Right lobe of liver (tissue), 6 donors: Measurements from ENCODE around the gene SCAMP2. TPM values are rescaled to one million over a fixed set of nuclear protein-coding genes. Genes with fewer than 3 reads are reported as not detected.

Experiments
- ATAC-seq, 4 donors: fragments of 200-7000 bp; cut with Tn5 transposase; one replicate each; pipeline ENCODE4 v1.9.1; 2020; ENCODE audit warnings: mild to moderate bottlenecking in 4 of 4, moderate library complexity in 4 of 4
- DNase-seq, 3 donors: peaks; one replicate each; pipeline ENCODE4 v3.0.0-alpha.2; 2020
- H3K27ac ChIP-seq, 3 donors: fragments of 200-600 bp; one replicate each; pipeline ENCODE4 v1.8.0; 2022
- H3K27me3 ChIP-seq, 2 donors: fragments of 200-600 bp; one replicate each; pipeline ENCODE4 v1.8.0; 2022
- H3K36me3 ChIP-seq, 4 donors: fragments of 200-600 bp; sonication (generic) in 1 of 4; one replicate each; pipeline versions ENCODE4 v1.5.1 to v1.8.0; 2017 to 2022; ENCODE audit warnings: control low read depth in 1 of 4
- H3K4me1 ChIP-seq, 4 donors: fragments of 200-600 bp; sonication (generic) in 1 of 4; one replicate each; pipeline versions ENCODE4 v1.5.1 to v1.8.0; 2017 to 2022; ENCODE audit warnings: control low read depth in 1 of 4
- H3K4me3 ChIP-seq, 3 donors: fragments of 200-600 bp; one replicate each; pipeline ENCODE4 v1.8.0; 2022
- H3K9me3 ChIP-seq, 4 donors: fragments of 200-600 bp; sonication (generic) in 1 of 4; one replicate each; pipeline versions ENCODE4 v1.5.1 to v1.8.0; 2017 to 2022; ENCODE audit warnings: control low read depth in 1 of 4
- CTCF ChIP-seq, 4 donors: fragments of 200-600 bp in 3 of 4; fragments of 450-650 bp in 1 of 4; IDR thresholded peaks; one replicate each; pipeline versions ENCODE4 v1.5.1 to v1.8.0; 2016 to 2022; ENCODE audit warnings: antibody characterized with exemption in 4 of 4, mild to moderate bottlenecking in 2 of 4
- POLR2A ChIP-seq: fragments of 450-650 bp; IDR thresholded peaks from one replicate; pipeline ENCODE4 v1.6.1; 2017; ENCODE audit warnings: antibody characterized with exemption, mild to moderate bottlenecking
- WGBS: methylation state at CpG from one replicate; pipeline ENCODE4 v1.1.6; 2018; ENCODE audit warnings: low coverage, low lambda C conversion rate; ENCODE audit not compliant: insufficient coverage; ENCODE audit errors: missing lambda C conversion rate; 5-methylcytosine and 5-hydroxymethylcytosine counted together
- intact Hi-C, 2 donors: fragments of 100-400 bp; cut with DNase I; formaldehyde crosslinking; loops; one replicate each; pipeline versions ENCODE4 v1.11.2 to v1.14.1; 2022
- total RNA-seq, 6 experiments: library from RNA; depleted of rRNA in 2 of 6; stranded (reverse); fragments of >200 nt in 2 of 6; fragmentation: NEBNext Ultra II Directional in 3 of 6; extraction: Animal tissue kit (Norgen Biotek cat#: 25700) in 3 of 6; gene quantifications; one replicate each; pipeline versions ENCODE4 v1.1.0 to v1.2.4, GENCODE V29; 2016 to 2023
- donor health status: DM: no; HTN: yes; CAD: no.
- donor health status: DM: no; HTN: no; CAD: no.
- donor health status: DM: no; HTN: no; CAD: no.
- donor health status: DM: no; HTN: yes; CAD: no.
- donor health status: DM: no; HTN: yes; CAD: no.

Gene SCAMP2
- total RNA-seq, 6 experiments from 2014 or later, result 33.9 to 45.9 (median 41.7) TPM

- Histone ChIP-seq H3K36me3 (peaks cover 0 to 17% (median 1%) of the 10 kb centered on the region in 4 donors), H3K9me3 (no peaks in the 10 kb centered on the region), H3K4me3 (peak overlapping the region; percentile 90 to 100 (median 95)), H3K27me3 (no peaks in the 10 kb centered on the region), H3K4me1 (peaks cover 0 to 23% (median 7%) of the 10 kb centered on the region in 4 donors), H3K27ac (peak overlapping the region; percentile 45 to 68 (median 65))
- WGBS, result 21% methylated on average over 16 of the region's 18 CpGs
- intact Hi-C loops, result no loop called here
- DNase-seq (no peak), ATAC-seq (no peak)
- TF ChIP-seq POLR2A (no peak), CTCF (IDR thresholded peaks at IDR 0.05) (no peak)
These were observed 29.7 kb downstream of the SCAMP2 start for GRCh38 chr15:74843445-74843828.

- Histone ChIP-seq H3K9me3 (no peaks in the 10 kb centered on the region), H3K27me3 (no peaks in the 10 kb centered on the region), H3K36me3 (peaks cover 0 to 14% (median 0%) of the 10 kb centered on the region in 4 donors), H3K4me3 (peak within 1 kb of the TSS; percentile 90 to 100 (median 95)), H3K4me1 (peaks cover 0 to 21% (median 6%) of the 10 kb centered on the region in 4 donors), H3K27ac (peak within 1 kb of the TSS; percentile 65 to 82 (median 70))
- TF ChIP-seq POLR2A (peak; percentile 76), CTCF (IDR thresholded peaks at IDR 0.05) (peak; percentile 64 to 92 (median 80))
- 1% methylated on average over 18 of the region's 84 CpGs for WGBS
- ATAC-seq (peak; percentile 90 to 97 (median 92)), DNase-seq (peak; percentile 90 to 93 (median 92))
- intact Hi-C loops, result no loop called here
These were observed 30.4 kb downstream of the SCAMP2 start, which contains the start of gene ULK3 for GRCh38 chr15:74842581-74843444. Gene ULK3, minus strand, starts transcription at chr15:74843156. Its CDS starts 51 bp downstream, at chr15:74843105.

GRCh38 chr15:74841891-74842373 is 31.2 kb downstream of the SCAMP2 start:
- DNase-seq (no peak), ATAC-seq (no peak)
- peaks cover 0 to 13% (median 0%) of the 10 kb centered on the region in 4 donors for H3K36me3 ChIP-seq
- peak overlapping the region; percentile 90 to 100 (median 95) for H3K4me3 ChIP-seq
- 100% methylated on average over 1 of the region's 14 CpGs for WGBS
- no peaks in the 10 kb centered on the region for H3K27me3 ChIP-seq
- peaks cover 0 to 13% (median 5%) of the 10 kb centered on the region in 4 donors for H3K4me1 ChIP-seq
- no peak overlapping the region for H3K27ac ChIP-seq
- TF ChIP-seq CTCF (IDR thresholded peaks at IDR 0.05) (no peak), POLR2A (no peak)
- intact Hi-C loops, result no loop called here
- no peaks in the 10 kb centered on the region for H3K9me3 ChIP-seq

GRCh38 chr15:74840851-74841775 is 32.1 kb downstream of the SCAMP2 start:
- DNase-seq, result no peak
- no peak for TF ChIP-seq POLR2A
- no peak for TF ChIP-seq CTCF (IDR thresholded peaks at IDR 0.05)
- Histone ChIP-seq H3K9me3 (no peaks in the 10 kb centered on the region), H3K4me3 (no peak overlapping the region), H3K27me3 (no peaks in the 10 kb centered on the region), H3K36me3 (peaks cover 0 to 17% (median 0%) of the 10 kb centered on the region in 4 donors), H3K4me1 (peaks cover 0 to 13% (median 5%) of the 10 kb centered on the region in 4 donors), H3K27ac (no peak overlapping the region)
- no peak for ATAC-seq
- 93% methylated on average over 4 of the region's 9 CpGs for WGBS
- intact Hi-C loops, result no loop called here
